Ishikawa (cell line): ENCODE results near the gene LGI2.

Source experiments
- CEBPB ChIP-seq: IDR thresholded peaks from 2 replicates; pipeline ENCODE4 v1.6.1; 2012
- CREB1 ChIP-seq: IDR thresholded peaks from 2 replicates; pipeline ENCODE4 v1.6.1; 2012; ENCODE audit warnings: low read depth
- EGR1 ChIP-seq: IDR thresholded peaks from 2 replicates; pipeline ENCODE4 v1.6.1; 2012
- EP300 ChIP-seq: IDR thresholded peaks from 2 replicates; pipeline ENCODE4 v1.6.1; 2012; ENCODE audit warnings: borderline replicate concordance
- FOXM1 ChIP-seq: IDR thresholded peaks from 2 replicates; pipeline ENCODE4 v1.6.1; 2012; ENCODE audit warnings: low read depth, borderline replicate concordance
- NFIC ChIP-seq: IDR thresholded peaks from 2 replicates; pipeline ENCODE4 v1.6.1; 2012
- RAD21 ChIP-seq: IDR thresholded peaks from 2 replicates; pipeline ENCODE4 v1.6.1; 2012; ENCODE audit warnings: low read depth
- TAF1 ChIP-seq: IDR thresholded peaks from 2 replicates; pipeline ENCODE4 v1.6.1; 2012; ENCODE audit warnings: low read depth, mild to moderate bottlenecking
- TCF12 ChIP-seq: IDR thresholded peaks from 2 replicates; pipeline ENCODE4 v1.6.1; 2012; ENCODE audit warnings: low read depth
- TEAD4 ChIP-seq: IDR thresholded peaks from 2 replicates; pipeline ENCODE4 v1.6.1; 2012
- USF1 ChIP-seq: IDR thresholded peaks from 2 replicates; pipeline ENCODE4 v1.6.1; 2012
- YY1 ChIP-seq: IDR thresholded peaks from 2 replicates; pipeline ENCODE4 v1.6.1; 2012; ENCODE audit warnings: low read depth
- ZBTB7A ChIP-seq: IDR thresholded peaks from 2 replicates; pipeline ENCODE4 v1.6.1; 2012; ENCODE audit warnings: low read depth
- TF ChIP-seq, protein P1 (sequence below): IDR thresholded peaks from 2 replicates; pipeline ENCODE4 v1.6.1; 2012; ENCODE audit warnings: low read depth, mild to moderate bottlenecking
- TF ChIP-seq, protein P2 (sequence below): IDR thresholded peaks from 2 replicates; pipeline ENCODE4 v1.6.1; 2012

Gene LGI2

DNA sequence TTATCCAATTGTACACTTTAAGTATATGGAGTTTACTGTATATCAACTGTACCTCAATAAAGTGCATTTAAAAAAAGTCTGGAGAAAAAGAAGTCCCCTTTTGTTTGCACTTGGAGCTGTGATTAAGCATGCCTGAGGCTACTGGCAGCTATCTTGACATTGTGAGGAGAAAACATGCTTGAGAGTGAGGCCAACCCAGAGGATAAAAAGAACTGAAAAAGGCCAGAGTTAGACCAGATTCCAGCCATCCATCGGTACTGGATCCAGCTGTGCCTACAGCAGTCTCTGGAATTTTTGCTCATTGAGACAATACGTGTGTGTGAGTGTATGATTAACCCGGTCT lies 57.4 kb downstream of the LGI2 start:
- TF ChIP-seq TEAD4 (no peak), ZBTB7A (no peak), RAD21 (no peak), USF1 (no peak), TAF1 (no peak), EP300 (no peak), YY1 (no peak), CEBPB (no peak), EGR1 (no peak), CREB1 (no peak), TCF12 (no peak), NFIC (no peak), FOXM1 (no peak)
- TF ChIP-seq, protein P1, sequence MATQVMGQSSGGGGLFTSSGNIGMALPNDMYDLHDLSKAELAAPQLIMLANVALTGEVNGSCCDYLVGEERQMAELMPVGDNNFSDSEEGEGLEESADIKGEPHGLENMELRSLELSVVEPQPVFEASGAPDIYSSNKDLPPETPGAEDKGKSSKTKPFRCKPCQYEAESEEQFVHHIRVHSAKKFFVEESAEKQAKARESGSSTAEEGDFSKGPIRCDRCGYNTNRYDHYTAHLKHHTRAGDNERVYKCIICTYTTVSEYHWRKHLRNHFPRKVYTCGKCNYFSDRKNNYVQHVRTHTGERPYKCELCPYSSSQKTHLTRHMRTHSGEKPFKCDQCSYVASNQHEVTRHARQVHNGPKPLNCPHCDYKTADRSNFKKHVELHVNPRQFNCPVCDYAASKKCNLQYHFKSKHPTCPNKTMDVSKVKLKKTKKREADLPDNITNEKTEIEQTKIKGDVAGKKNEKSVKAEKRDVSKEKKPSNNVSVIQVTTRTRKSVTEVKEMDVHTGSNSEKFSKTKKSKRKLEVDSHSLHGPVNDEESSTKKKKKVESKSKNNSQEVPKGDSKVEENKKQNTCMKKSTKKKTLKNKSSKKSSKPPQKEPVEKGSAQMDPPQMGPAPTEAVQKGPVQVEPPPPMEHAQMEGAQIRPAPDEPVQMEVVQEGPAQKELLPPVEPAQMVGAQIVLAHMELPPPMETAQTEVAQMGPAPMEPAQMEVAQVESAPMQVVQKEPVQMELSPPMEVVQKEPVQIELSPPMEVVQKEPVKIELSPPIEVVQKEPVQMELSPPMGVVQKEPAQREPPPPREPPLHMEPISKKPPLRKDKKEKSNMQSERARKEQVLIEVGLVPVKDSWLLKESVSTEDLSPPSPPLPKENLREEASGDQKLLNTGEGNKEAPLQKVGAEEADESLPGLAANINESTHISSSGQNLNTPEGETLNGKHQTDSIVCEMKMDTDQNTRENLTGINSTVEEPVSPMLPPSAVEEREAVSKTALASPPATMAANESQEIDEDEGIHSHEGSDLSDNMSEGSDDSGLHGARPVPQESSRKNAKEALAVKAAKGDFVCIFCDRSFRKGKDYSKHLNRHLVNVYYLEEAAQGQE: no peak
- TF ChIP-seq, protein P2, sequence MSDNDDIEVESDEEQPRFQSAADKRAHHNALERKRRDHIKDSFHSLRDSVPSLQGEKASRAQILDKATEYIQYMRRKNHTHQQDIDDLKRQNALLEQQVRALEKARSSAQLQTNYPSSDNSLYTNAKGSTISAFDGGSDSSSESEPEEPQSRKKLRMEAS: no peak

DNA sequence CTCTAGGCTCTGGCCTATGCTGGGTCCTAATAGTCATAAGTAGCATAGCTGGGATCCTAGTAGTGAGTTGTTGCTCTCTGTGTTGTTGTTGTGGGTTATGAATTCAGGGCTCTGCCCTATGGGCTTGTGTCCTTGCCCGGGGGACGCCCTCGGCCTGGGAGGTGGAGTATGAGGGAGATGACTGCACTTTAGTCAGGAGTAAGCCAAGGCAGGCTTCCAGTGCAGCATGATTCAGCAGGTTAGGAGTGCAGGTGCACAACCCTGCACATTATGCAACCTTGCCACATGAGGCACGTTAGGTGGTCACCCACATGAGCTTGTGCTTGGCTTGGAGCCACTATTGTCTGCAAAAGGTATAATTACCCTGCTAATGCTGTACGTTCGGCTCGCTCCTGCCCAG lies 59.6 kb downstream of the LGI2 start:
- no peak; the same call in 1 of the 2 replicates for TF ChIP-seq YY1
- peak; percentile 71 for TF ChIP-seq USF1
- no peak for TF ChIP-seq CREB1
- no peak for TF ChIP-seq ZBTB7A
- peak; percentile 74; the same call in 1 of the 2 replicates for TF ChIP-seq EP300
- TF ChIP-seq RAD21: no peak
- TF ChIP-seq EGR1: no peak
- TF ChIP-seq, protein P1: no peak
- TF ChIP-seq, protein P2: peak; percentile 88
- peak; percentile 27 for TF ChIP-seq TEAD4
- TF ChIP-seq FOXM1: no peak
- TF ChIP-seq TAF1: no peak
- peak; percentile 96 for TF ChIP-seq NFIC
- TF ChIP-seq CEBPB: peak; percentile 94
- peak; percentile 87; the same call in 1 of the 2 replicates for TF ChIP-seq TCF12

DNA sequence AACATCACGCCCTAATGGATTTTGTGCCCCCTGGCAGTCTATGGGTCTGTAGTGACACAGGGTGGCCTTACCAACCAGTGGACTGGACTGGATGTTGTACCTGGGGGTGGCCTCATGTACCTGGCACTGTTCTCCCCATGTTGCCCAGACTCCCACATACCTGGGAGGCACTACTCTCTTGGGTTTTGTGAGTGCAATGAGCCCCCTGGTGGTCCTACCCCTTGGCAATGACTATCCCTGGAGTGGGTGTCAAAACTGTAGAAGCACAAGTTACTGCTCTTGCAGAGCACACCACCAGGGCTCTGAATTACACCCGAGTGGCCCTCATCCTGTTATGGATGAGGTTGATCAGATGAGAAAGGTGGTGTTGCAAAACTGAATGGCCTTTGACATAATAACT lies 60.1 kb downstream of the LGI2 start:
- TF ChIP-seq RAD21 (no peak), TCF12 (no peak), NFIC (no peak), ZBTB7A (no peak), CREB1 (no peak), YY1 (no peak), EP300 (no peak), TAF1 (no peak), EGR1 (no peak), TEAD4 (no peak), FOXM1 (no peak), CEBPB (no peak), USF1 (no peak)
- TF ChIP-seq, protein P1: no peak
- TF ChIP-seq, protein P2: no peak

- TF ChIP-seq EGR1: no peak
- no peak for TF ChIP-seq EP300
- TF ChIP-seq, protein P2: no peak
- no peak for TF ChIP-seq RAD21
Measured at GRCh38 chr4:24970191-24970590, 60.6 kb downstream of the LGI2 start.
